K562 (cell line): ENCODE results near the gene PTPRB.

ENCODE experiments used
- CEBPZ ChIP-seq: fragments of 150-350 bp; IDR thresholded peaks from 2 replicates; pipeline ENCODE4 v1.6.1; 2014; ENCODE audit warnings: low read depth, mild to moderate bottlenecking, low read length, borderline replicate concordance
- CTCF ChIP-seq, 3 experiments: IDR thresholded peaks in 2 of 3; conservative IDR thresholded peaks in 1 of 3; 2 replicates each; pipeline ENCODE4 v1.5.1; 2011 to 2012; ENCODE audit warnings: low read length in 3 of 3, mild to moderate bottlenecking in 3 of 3, control low read depth in 2 of 3, improper control_type of control experiment in 1 of 3, inconsistent platforms in 1 of 3, low read depth in 1 of 3, mixed read lengths in 1 of 3, moderate library complexity in 1 of 3; ENCODE audit not compliant: insufficient read depth in 2 of 3
- FOXA1 ChIP-seq: fragments of 450-650 bp; IDR thresholded peaks from 2 replicates; pipeline ENCODE4 v1.6.1; 2016; ENCODE audit warnings: mild to moderate bottlenecking, borderline replicate concordance
- IRF2 ChIP-seq: sonication (generic); formaldehyde crosslinking; IDR thresholded peaks from 2 replicates; pipeline ENCODE4 v1.8.1; 2022; ENCODE audit warnings: mild to moderate bottlenecking, missing genetic modification reagents
- JUND ChIP-seq, 2 experiments: IDR thresholded peaks; 2 replicates in 1 of 2; 3 replicates in 1 of 2; pipeline ENCODE4 v1.6.1; 2011; ENCODE audit warnings: borderline replicate concordance in 2 of 2, low read depth in 2 of 2, low read length in 2 of 2, improper control_type of control experiment in 1 of 2, missing biosample characterization in 1 of 2, missing genetic modification characterization in 1 of 2, missing genetic modification reagents in 1 of 2
- PML ChIP-seq: IDR thresholded peaks from 2 replicates; pipeline ENCODE4 v1.6.1; 2012; ENCODE audit warnings: low read length, inconsistent platforms
- RAD21 ChIP-seq, 2 experiments: fragments of 250-450 bp in 1 of 2; fragments of 450-650 bp in 1 of 2; sonication (Bioruptor Pico) in 1 of 2; formaldehyde crosslinking in 1 of 2; IDR thresholded peaks in 1 of 2; conservative IDR thresholded peaks in 1 of 2; 2 replicates each; pipeline versions ENCODE4 v1.4.0 to v1.8.0; 2020 to 2022; ENCODE audit warnings: mild to moderate bottlenecking in 2 of 2, moderate library complexity in 1 of 2
- SETDB1 ChIP-seq: IDR thresholded peaks from one replicate; pipeline ENCODE4 v1.6.1; 2012; ENCODE audit warnings: low read length, control low read depth, inconsistent platforms
- SNIP1 ChIP-seq: fragments of 450-650 bp; IDR thresholded peaks from 2 replicates; pipeline ENCODE4 v1.7.1; 2017; ENCODE audit warnings: low read depth, mild to moderate bottlenecking
- SRF ChIP-seq, 2 experiments: fragments of 250-450, 450-650 bp in 1 of 2; sonication (Bioruptor Pico) in 1 of 2; sonication (generic) in 1 of 2; formaldehyde crosslinking; IDR thresholded peaks; 2 replicates each; pipeline versions ENCODE4 v1.5.0 to v1.5.1; 2020 to 2022; ENCODE audit warnings: mild to moderate bottlenecking in 1 of 2, missing genetic modification reagents in 1 of 2
- STAT5B ChIP-seq: fragments of 250-450 bp; sonication (Bioruptor Pico); IDR thresholded peaks from 2 replicates; pipeline ENCODE4 v1.8.0; 2021; ENCODE audit warnings: mild to moderate bottlenecking, inconsistent platforms
- ZKSCAN8 ChIP-seq: fragments of 200-800 bp; sonication (Bioruptor generic); IDR thresholded peaks from 2 replicates; pipeline ENCODE4 v1.6.1; 2016; ENCODE audit warnings: missing genetic modification characterization, missing compliant biosample characterization
- ZNF384 ChIP-seq: IDR thresholded peaks from 2 replicates; pipeline ENCODE4 v1.6.1; 2012; ENCODE audit warnings: low read depth, low read length, improper control_type of control experiment
- ZNF766 ChIP-seq: fragments of 200-800 bp; sonication (Bioruptor generic); conservative IDR thresholded peaks from 2 replicates; pipeline ENCODE4 v1.6.1; 2016; ENCODE audit warnings: missing genetic modification characterization, missing compliant biosample characterization

GRCh38 chr12:70641691-70642090 is 4.5 kb upstream of the PTPRB start:
- TF ChIP-seq SRF (CRISPR knock-in tag; IDR thresholded peaks at IDR 0.05): no peak
- no peak for TF ChIP-seq CTCF (IDR thresholded peaks at IDR 0.05 in 2 of 3, conservative IDR thresholded peaks at IDR 0.05 in 1 of 3; ENCODE audit: insufficient read depth in 2 of 3, low read depth in 1 of 3, low read length in 3 of 3)
- no peak for TF ChIP-seq ZNF766
- TF ChIP-seq IRF2: no peak
- TF ChIP-seq CEBPZ: no peak
- no peak for TF ChIP-seq FOXA1
- TF ChIP-seq SETDB1: no peak
- no peak for TF ChIP-seq JUND (IDR thresholded peaks at IDR 0.05; ENCODE audit: borderline replicate concordance, low read depth, low read length)
- TF ChIP-seq JUND (tag; IDR thresholded peaks at IDR 0.05; ENCODE audit: borderline replicate concordance, low read depth, low read length): no peak
- TF ChIP-seq STAT5B: no peak
- TF ChIP-seq SNIP1: no peak
- no peak for TF ChIP-seq PML
- no peak for TF ChIP-seq ZNF384
- no peak for TF ChIP-seq ZKSCAN8 (CRISPR knock-in tag)
- no peak for TF ChIP-seq RAD21 (CRISPR knock-in tag; conservative IDR thresholded peaks at IDR 0.05 in 1 of 2, IDR thresholded peaks at IDR 0.05 in 1 of 2)
